Measurements from ENCODE around the gene RAB40B.
A peak's percentile ranks its signal among the peaks of the same experiment; 100 is the strongest.

The RAB40B gene

DNA sequence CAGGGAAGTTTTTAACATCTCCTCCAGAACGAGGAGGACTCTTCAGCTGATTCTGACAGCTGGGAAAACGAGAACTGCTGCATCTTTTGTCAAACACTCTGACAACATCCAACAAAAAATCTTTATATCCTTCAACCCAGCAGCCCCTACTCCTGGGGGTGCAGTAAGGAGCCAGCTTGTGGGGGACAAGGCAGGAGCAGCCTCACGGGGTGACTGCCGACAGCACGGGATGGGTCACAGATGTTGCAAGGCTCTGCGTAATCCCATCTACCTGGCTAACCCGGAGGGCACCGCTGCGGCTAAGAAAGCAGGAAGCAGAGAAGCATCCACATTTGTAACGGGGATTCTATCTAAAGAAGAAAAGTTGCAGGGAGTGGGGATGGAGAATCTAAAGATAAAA lies 78.9 kb downstream of the RAB40B start:
- H2AFZ ChIP-seq (ENCODE audit: low read depth, low read length): no peak overlapping the region
- no peak overlapping the region for H3K4me2 ChIP-seq (ENCODE audit: low read length)
- no peaks in the 10 kb centered on the region for H3K79me2 ChIP-seq (ENCODE audit: low read length)
- H3K9ac ChIP-seq (ENCODE audit: low read length): no peak overlapping the region
- no peak overlapping the region for H3K4me3 ChIP-seq (ENCODE audit: low read length)
- no peaks in the 10 kb centered on the region for H3K27me3 ChIP-seq (ENCODE audit: low read depth, low read length)
- no peaks in the 10 kb centered on the region for H3K9me3 ChIP-seq (ENCODE audit: insufficient read depth, low read length)
- H4K20me1 ChIP-seq (ENCODE audit: insufficient read depth, low read length): no peaks in the 10 kb centered on the region
- no peak for TF ChIP-seq EZH2phosphoT487 (IDR thresholded peaks at IDR 0.05; ENCODE audit: low read depth)
- TF ChIP-seq, protein P1, sequence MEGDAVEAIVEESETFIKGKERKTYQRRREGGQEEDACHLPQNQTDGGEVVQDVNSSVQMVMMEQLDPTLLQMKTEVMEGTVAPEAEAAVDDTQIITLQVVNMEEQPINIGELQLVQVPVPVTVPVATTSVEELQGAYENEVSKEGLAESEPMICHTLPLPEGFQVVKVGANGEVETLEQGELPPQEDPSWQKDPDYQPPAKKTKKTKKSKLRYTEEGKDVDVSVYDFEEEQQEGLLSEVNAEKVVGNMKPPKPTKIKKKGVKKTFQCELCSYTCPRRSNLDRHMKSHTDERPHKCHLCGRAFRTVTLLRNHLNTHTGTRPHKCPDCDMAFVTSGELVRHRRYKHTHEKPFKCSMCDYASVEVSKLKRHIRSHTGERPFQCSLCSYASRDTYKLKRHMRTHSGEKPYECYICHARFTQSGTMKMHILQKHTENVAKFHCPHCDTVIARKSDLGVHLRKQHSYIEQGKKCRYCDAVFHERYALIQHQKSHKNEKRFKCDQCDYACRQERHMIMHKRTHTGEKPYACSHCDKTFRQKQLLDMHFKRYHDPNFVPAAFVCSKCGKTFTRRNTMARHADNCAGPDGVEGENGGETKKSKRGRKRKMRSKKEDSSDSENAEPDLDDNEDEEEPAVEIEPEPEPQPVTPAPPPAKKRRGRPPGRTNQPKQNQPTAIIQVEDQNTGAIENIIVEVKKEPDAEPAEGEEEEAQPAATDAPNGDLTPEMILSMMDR (IDR thresholded peaks at IDR 0.05; ENCODE audit: low read depth, low read length): no peak
- no peak overlapping the region for H3K27ac ChIP-seq (ENCODE audit: low read length)
- H3K36me3 ChIP-seq (replicated peaks; ENCODE audit: low read depth, low read length): peaks cover 36% of the 10 kb centered on the region
- no peaks in the 10 kb centered on the region for H3K4me1 ChIP-seq (ENCODE audit: low read length)

DNA sequence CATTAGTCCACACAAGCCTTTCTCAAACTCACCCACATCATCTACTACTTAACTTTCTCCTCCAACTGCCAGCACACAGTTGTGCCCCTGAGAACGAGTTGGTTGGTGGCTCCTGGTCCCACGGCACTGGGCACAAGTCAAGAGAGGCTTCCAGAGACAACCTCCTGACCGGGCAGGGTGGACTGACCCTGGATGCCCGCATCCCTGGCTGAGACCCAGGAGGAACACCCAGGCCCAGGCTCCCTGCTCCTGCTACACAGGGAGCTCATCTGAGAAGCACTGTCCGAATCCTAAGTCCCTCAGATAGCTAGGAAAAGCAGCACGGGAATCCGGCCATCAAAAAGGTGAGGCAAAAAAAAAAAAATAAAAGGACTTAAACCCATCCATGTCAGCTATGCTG lies 79.3 kb downstream of the RAB40B start:
- no peak overlapping the region for H3K4me2 ChIP-seq (ENCODE audit: low read length)
- H3K9me3 ChIP-seq (ENCODE audit: insufficient read depth, low read length): no peaks in the 10 kb centered on the region
- peaks cover 36% of the 10 kb centered on the region for H3K36me3 ChIP-seq (replicated peaks; ENCODE audit: low read depth, low read length)
- H3K4me1 ChIP-seq (ENCODE audit: low read length): no peaks in the 10 kb centered on the region
- TF ChIP-seq, protein P1 (IDR thresholded peaks at IDR 0.05; ENCODE audit: low read depth, low read length): no peak
- TF ChIP-seq EZH2phosphoT487 (IDR thresholded peaks at IDR 0.05; ENCODE audit: low read depth): no peak
- H2AFZ ChIP-seq (ENCODE audit: low read depth, low read length): no peak overlapping the region
- H3K27ac ChIP-seq (ENCODE audit: low read length): no peak overlapping the region
- no peak overlapping the region for H3K4me3 ChIP-seq (ENCODE audit: low read length)
- no peaks in the 10 kb centered on the region for H3K27me3 ChIP-seq (ENCODE audit: low read depth, low read length)
- H3K9ac ChIP-seq (ENCODE audit: low read length): no peak overlapping the region
- H4K20me1 ChIP-seq (ENCODE audit: insufficient read depth, low read length): no peaks in the 10 kb centered on the region
- no peaks in the 10 kb centered on the region for H3K79me2 ChIP-seq (ENCODE audit: low read length)

DNA sequence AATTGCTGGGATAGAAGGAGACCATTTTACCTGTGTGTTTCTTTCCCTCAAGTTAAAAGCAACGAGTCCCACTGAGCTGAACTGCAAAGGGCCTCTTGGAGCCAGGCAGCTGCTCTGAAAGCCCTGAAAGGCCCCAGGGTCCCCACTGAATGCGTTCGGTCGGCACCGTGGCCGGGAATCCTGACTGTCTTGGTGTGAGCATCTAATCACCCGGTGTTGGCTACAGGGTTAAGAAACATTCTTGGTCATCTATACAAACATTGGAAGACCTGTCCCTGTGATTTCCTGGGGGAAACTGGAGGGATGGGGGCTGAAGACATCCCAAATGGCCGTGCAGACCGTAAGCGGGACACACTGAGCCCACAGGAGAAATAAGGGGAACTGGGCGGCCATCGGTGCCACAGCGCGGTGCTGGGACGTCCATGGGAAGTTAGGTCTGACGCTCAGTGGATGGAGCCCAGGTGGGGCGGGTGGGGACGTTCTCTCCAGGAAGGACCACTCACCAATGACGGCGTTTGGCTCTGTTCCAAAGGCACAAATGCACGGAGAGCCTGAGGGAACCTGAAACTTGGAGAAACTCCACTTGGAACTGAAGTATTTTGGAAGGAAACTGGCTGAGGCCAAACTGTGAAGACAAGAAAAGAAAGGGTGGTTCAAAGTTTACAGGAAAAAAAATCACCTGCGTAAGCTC lies 82.3 kb downstream of the RAB40B start:
- no peak overlapping the region for H3K27ac ChIP-seq (ENCODE audit: low read length)
- no peak overlapping the region for H3K9ac ChIP-seq (ENCODE audit: low read length)
- no peak overlapping the region for H3K4me3 ChIP-seq (ENCODE audit: low read length)
- no peaks in the 10 kb centered on the region for H3K79me2 ChIP-seq (ENCODE audit: low read length)
- no peak overlapping the region for H3K4me2 ChIP-seq (ENCODE audit: low read length)
- no peak for TF ChIP-seq EZH2phosphoT487 (IDR thresholded peaks at IDR 0.05; ENCODE audit: low read depth)
- TF ChIP-seq, protein P1 (IDR thresholded peaks at IDR 0.05; ENCODE audit: low read depth, low read length): no peak
- no peaks in the 10 kb centered on the region for H4K20me1 ChIP-seq (ENCODE audit: insufficient read depth, low read length)
- no peaks in the 10 kb centered on the region for H3K9me3 ChIP-seq (ENCODE audit: insufficient read depth, low read length)
- H3K36me3 ChIP-seq (replicated peaks; ENCODE audit: low read depth, low read length): peaks cover 27% of the 10 kb centered on the region
- no peaks in the 10 kb centered on the region for H3K27me3 ChIP-seq (ENCODE audit: low read depth, low read length)
- no peak overlapping the region for H2AFZ ChIP-seq (ENCODE audit: low read depth, low read length)
- H3K4me1 ChIP-seq (ENCODE audit: low read length): no peaks in the 10 kb centered on the region

DNA sequence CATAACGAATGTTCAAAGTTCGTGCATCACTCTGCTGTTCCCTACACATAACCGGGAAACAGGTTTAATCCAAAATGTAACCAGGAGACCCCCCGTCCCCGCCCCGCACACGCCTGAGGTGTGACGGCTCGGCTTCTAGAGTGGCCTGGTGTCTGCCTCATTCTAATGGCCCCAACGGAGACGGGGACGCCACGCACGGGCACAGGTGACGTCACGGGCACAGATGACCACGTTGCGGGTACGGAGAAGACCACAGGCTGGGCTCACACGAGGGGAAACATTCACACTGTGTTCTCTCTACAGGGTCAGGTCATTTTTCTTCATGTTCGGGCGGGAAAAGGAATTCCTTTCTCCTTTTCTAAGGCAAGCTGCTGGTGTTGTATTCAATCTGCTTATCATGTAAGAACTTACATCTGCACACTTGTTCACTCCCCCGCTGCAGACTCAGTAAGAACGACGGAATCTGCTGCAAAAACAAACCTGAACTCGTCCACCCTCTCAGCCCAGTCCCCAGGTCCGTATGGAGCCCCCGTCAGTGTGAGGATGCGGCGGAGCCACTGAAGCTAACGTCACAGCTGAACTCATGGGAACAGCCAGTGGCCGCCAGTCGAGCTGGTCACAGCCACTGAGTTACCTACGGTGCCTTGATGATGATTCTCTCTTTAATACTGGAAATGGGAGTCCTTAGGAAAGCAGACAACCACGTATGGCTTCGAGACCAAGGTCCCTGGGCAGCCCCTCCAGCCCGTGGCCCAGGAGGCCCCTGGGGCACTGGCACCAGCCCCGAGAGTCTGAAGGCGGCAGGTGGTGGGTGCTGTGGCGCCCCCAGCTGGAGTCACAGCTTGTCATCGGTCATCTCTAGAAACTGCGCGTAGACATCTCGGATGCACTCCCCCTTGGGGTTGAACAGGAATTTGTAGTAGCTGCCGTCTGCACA lies 83.1 kb downstream of the RAB40B start:
- Histone ChIP-seq H3K79me2 (ENCODE audit: low read length) (no peaks in the 10 kb centered on the region), H3K4me1 (ENCODE audit: low read length) (no peaks in the 10 kb centered on the region), H3K36me3 (replicated peaks; ENCODE audit: low read depth, low read length) (peaks cover 22% of the 10 kb centered on the region), H3K4me3 (ENCODE audit: low read length) (no peak overlapping the region), H3K9ac (ENCODE audit: low read length) (no peak overlapping the region), H3K9me3 (ENCODE audit: insufficient read depth, low read length) (no peaks in the 10 kb centered on the region), H3K27me3 (ENCODE audit: low read depth, low read length) (no peaks in the 10 kb centered on the region), H3K4me2 (ENCODE audit: low read length) (no peak overlapping the region), H3K27ac (ENCODE audit: low read length) (no peak overlapping the region), H4K20me1 (ENCODE audit: insufficient read depth, low read length) (no peaks in the 10 kb centered on the region), H2AFZ (ENCODE audit: low read depth, low read length) (no peak overlapping the region)
- TF ChIP-seq, protein P1 (IDR thresholded peaks at IDR 0.05; ENCODE audit: low read depth, low read length): peak; percentile 17
- no peak for TF ChIP-seq EZH2phosphoT487 (IDR thresholded peaks at IDR 0.05; ENCODE audit: low read depth)
